ENCODE measurements around the gene INF2. TPM values are rescaled to one million over a fixed set of nuclear protein-coding genes. Genes with fewer than 3 reads are reported as not detected.

Gene INF2
- total RNA-seq, 1 donor from 2014 or later = 93.8 TPM

DNA sequence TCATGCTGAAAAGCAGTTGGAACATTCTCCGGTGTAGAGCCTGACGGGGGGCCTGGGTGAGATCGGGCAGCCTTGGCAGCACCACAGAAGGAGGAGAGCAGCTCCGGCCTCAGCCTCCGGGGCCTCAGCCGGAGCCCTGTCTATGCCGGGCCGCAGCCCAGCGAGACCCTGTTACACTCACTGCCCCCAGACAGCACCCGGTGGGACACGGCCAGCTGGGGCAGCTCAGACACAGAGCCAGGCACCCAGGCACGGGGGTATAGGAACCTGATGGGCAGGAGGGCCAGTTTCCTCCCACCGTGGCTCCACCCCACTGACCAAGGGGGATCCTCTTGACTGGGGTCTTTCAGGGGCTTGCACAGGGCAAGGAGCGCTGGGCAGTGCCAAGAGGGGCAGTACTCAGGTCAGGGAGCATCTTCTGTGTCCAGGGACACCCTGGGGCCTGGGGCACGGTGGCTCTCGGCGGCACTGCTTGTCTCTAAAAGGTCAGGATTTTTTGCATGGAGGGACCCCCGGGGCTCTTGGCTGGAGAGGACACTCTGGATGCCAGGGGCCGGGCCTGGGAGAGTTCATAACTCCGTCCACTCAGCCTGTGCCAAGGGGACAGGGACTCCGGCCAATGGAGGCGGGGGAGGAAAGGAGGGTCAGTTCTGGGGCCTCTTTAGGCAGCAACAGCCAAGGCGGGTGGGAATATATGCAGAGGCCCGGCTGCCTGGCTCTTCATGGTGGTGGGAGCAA lies 9.4 kb downstream of the INF2 start:
- no peaks in the 10 kb centered on the region for H3K27me3 Mint-ChIP-seq (ENCODE audit: low read depth)
- intact Hi-C loops (cut with micrococcal nuclease) = no loop called here
- H3K4me1 Mint-ChIP-seq (ENCODE audit: low read depth) = peaks cover 13% of the 10 kb centered on the region
- peaks cover 15% of the 10 kb centered on the region for H3K36me3 Mint-ChIP-seq (ENCODE audit: low read depth)
- no peak for DNase-seq (ENCODE audit: low spot score)
- H3K27ac Mint-ChIP-seq = no peak overlapping the region
- H3K9me3 Mint-ChIP-seq = no peaks in the 10 kb centered on the region
- no peak overlapping the region for H3K4me3 Mint-ChIP-seq (ENCODE audit: low read depth)

GRCh38 chr14:104699426-104699748 lies 10.0 kb downstream of the INF2 start:
- Mint-ChIP-seq H3K4me1 (ENCODE audit: low read depth) (peaks cover 10% of the 10 kb centered on the region), H3K36me3 (ENCODE audit: low read depth) (peaks cover 20% of the 10 kb centered on the region), H3K4me3 (ENCODE audit: low read depth) (no peak overlapping the region), H3K9me3 (no peaks in the 10 kb centered on the region), H3K27ac (no peak overlapping the region), H3K27me3 (ENCODE audit: low read depth) (no peaks in the 10 kb centered on the region)
- no peak for DNase-seq (ENCODE audit: low spot score)
- intact Hi-C loops (cut with micrococcal nuclease) = no loop called here

DNA sequence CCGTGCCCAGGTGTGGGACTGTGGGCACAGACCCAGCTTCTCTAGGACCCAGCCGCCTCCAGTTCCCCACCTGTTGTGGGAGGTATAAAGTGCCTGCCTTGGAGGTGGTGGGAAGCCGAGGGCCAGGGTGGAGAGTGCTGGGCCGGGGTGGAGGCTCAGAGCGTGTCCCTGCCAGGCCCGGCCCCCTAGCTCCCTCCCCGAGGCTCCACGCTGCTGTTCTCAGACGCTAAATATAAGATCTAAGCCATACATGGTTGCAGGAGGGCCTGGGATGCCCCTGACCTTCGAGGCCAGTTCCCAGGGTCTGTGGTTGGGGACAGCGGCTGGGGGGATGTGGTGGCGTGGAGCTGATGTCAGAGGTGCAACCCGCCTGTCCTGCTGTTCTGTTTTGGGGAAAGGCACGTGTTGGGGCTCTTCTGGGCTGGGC lies 10.8 kb downstream of the INF2 start:
- DNase-seq (ENCODE audit: low spot score) = no peak
- H3K9me3 Mint-ChIP-seq = no peaks in the 10 kb centered on the region
- peaks cover 8% of the 10 kb centered on the region for H3K4me1 Mint-ChIP-seq (ENCODE audit: low read depth)
- no peaks in the 10 kb centered on the region for H3K27me3 Mint-ChIP-seq (ENCODE audit: low read depth)
- peaks cover 23% of the 10 kb centered on the region for H3K36me3 Mint-ChIP-seq (ENCODE audit: low read depth)
- H3K4me3 Mint-ChIP-seq (ENCODE audit: low read depth) = no peak overlapping the region
- H3K27ac Mint-ChIP-seq = no peak overlapping the region
- intact Hi-C loops (cut with micrococcal nuclease) = no loop called here

GRCh38 chr14:104700747-104701217 lies 11.4 kb downstream of the INF2 start:
- Mint-ChIP-seq H3K4me1 (ENCODE audit: low read depth) (peaks cover 4% of the 10 kb centered on the region), H3K36me3 (ENCODE audit: low read depth) (peaks cover 24% of the 10 kb centered on the region), H3K27me3 (ENCODE audit: low read depth) (no peaks in the 10 kb centered on the region), H3K9me3 (no peaks in the 10 kb centered on the region), H3K4me3 (ENCODE audit: low read depth) (no peak overlapping the region), H3K27ac (no peak overlapping the region)
- DNase-seq (ENCODE audit: low spot score) = no peak
- intact Hi-C loops (cut with micrococcal nuclease) = no loop called here

- Mint-ChIP-seq H3K27ac (no peak overlapping the region), H3K4me1 (ENCODE audit: low read depth) (no peaks in the 10 kb centered on the region), H3K4me3 (ENCODE audit: low read depth) (no peak overlapping the region), H3K27me3 (ENCODE audit: low read depth) (no peaks in the 10 kb centered on the region), H3K36me3 (ENCODE audit: low read depth) (peaks cover 19% of the 10 kb centered on the region), H3K9me3 (no peaks in the 10 kb centered on the region)
- intact Hi-C loops (cut with micrococcal nuclease) = no loop called here
- DNase-seq (ENCODE audit: low spot score) = no peak
These were observed 12.1 kb downstream of the INF2 start for GRCh38 chr14:104701383-104702076.

DNA sequence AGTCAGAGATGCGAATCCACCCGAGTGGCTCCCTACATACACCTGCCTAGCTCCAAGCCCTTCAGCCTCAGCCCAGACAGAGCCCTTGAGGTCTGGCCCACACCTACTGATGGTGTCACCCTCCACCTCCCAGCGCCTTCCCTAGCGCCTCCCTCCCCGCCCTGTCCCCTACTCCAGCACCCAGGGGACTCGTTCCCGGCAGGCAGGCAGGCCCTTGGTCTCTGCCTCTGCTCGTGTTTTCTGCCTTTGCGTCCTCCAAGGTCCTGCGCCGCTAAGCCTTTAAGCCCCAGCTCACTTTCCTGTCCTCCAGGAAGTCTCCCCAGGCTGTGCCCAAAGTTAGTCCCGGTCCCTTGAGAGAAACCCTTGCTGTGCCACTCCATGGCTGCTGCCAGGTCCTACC lies 12.7 kb downstream of the INF2 start:
- Mint-ChIP-seq H3K4me1 (ENCODE audit: low read depth) (no peaks in the 10 kb centered on the region), H3K4me3 (ENCODE audit: low read depth) (no peak overlapping the region), H3K27me3 (ENCODE audit: low read depth) (no peaks in the 10 kb centered on the region), H3K27ac (no peak overlapping the region), H3K36me3 (ENCODE audit: low read depth) (peaks cover 19% of the 10 kb centered on the region), H3K9me3 (no peaks in the 10 kb centered on the region)
- DNase-seq (ENCODE audit: low spot score) = no peak
- intact Hi-C loops (cut with micrococcal nuclease) = no loop called here

- H3K27me3 Mint-ChIP-seq (ENCODE audit: low read depth) = no peaks in the 10 kb centered on the region
- H3K36me3 Mint-ChIP-seq (ENCODE audit: low read depth) = peaks cover 19% of the 10 kb centered on the region
- H3K4me1 Mint-ChIP-seq (ENCODE audit: low read depth) = no peaks in the 10 kb centered on the region
- no peaks in the 10 kb centered on the region for H3K9me3 Mint-ChIP-seq
- no peak overlapping the region for H3K4me3 Mint-ChIP-seq (ENCODE audit: low read depth)
- intact Hi-C loops (cut with micrococcal nuclease) = no loop called here
- no peak for DNase-seq (ENCODE audit: low spot score)
- no peak overlapping the region for H3K27ac Mint-ChIP-seq
These were observed 13.3 kb downstream of the INF2 start for GRCh38 chr14:104702673-104703072.

DNA sequence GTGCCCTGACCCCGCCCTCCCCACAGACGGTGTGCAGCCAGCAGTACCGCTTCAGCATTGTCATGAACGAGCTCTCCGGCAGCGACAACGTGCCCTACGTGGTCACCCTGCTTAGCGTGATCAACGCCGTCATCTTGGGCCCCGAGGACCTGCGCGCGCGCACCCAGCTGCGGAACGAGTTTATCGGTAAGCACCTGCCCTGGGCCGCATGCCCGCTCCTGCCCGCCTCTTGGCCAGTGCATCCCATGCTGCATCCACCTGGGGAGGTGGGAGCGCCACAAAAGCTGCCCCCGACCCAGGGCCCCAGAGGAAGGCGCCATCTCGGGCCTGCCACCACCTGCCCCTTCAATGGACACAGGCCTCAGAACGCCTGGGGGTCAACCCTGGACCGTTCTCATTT lies 13.9 kb downstream of the INF2 start:
- no peak overlapping the region for H3K27ac Mint-ChIP-seq
- H3K4me1 Mint-ChIP-seq (ENCODE audit: low read depth) = no peaks in the 10 kb centered on the region
- H3K27me3 Mint-ChIP-seq (ENCODE audit: low read depth) = no peaks in the 10 kb centered on the region
- peaks cover 19% of the 10 kb centered on the region for H3K36me3 Mint-ChIP-seq (ENCODE audit: low read depth)
- intact Hi-C loops (cut with micrococcal nuclease) = no loop called here
- no peak overlapping the region for H3K4me3 Mint-ChIP-seq (ENCODE audit: low read depth)
- no peak for DNase-seq (ENCODE audit: low spot score)
- H3K9me3 Mint-ChIP-seq = no peaks in the 10 kb centered on the region

- Mint-ChIP-seq H3K4me3 (ENCODE audit: low read depth) (no peak overlapping the region), H3K27me3 (ENCODE audit: low read depth) (no peaks in the 10 kb centered on the region), H3K9me3 (no peaks in the 10 kb centered on the region), H3K36me3 (ENCODE audit: low read depth) (peaks cover 22% of the 10 kb centered on the region), H3K27ac (no peak overlapping the region), H3K4me1 (ENCODE audit: low read depth) (no peaks in the 10 kb centered on the region)
- no peak for DNase-seq (ENCODE audit: low spot score)
- intact Hi-C loops (cut with micrococcal nuclease) = no loop called here
These were observed 14.8 kb downstream of the INF2 start for GRCh38 chr14:104704252-104704651.

GRCh38 chr14:104705340-104706047 lies 16.1 kb downstream of the INF2 start:
- H3K27me3 Mint-ChIP-seq (ENCODE audit: low read depth) = no peaks in the 10 kb centered on the region
- H3K4me3 Mint-ChIP-seq (ENCODE audit: low read depth) = no peak overlapping the region
- no peak for DNase-seq (ENCODE audit: low spot score)
- no peaks in the 10 kb centered on the region for H3K9me3 Mint-ChIP-seq
- intact Hi-C loops (cut with micrococcal nuclease) = no loop called here
- no peaks in the 10 kb centered on the region for H3K4me1 Mint-ChIP-seq (ENCODE audit: low read depth)
- H3K27ac Mint-ChIP-seq = no peak overlapping the region
- H3K36me3 Mint-ChIP-seq (ENCODE audit: low read depth) = peaks cover 26% of the 10 kb centered on the region

- no peak overlapping the region for H3K4me3 Mint-ChIP-seq (ENCODE audit: low read depth)
- no peaks in the 10 kb centered on the region for H3K27me3 Mint-ChIP-seq (ENCODE audit: low read depth)
- peaks cover 25% of the 10 kb centered on the region for H3K36me3 Mint-ChIP-seq (ENCODE audit: low read depth)
- no peak for DNase-seq (ENCODE audit: low spot score)
- no peaks in the 10 kb centered on the region for H3K9me3 Mint-ChIP-seq
- intact Hi-C loops (cut with micrococcal nuclease) = no loop called here
- no peaks in the 10 kb centered on the region for H3K4me1 Mint-ChIP-seq (ENCODE audit: low read depth)
- H3K27ac Mint-ChIP-seq = no peak overlapping the region
These were observed 17.6 kb downstream of the INF2 start for GRCh38 chr14:104706733-104707607.

All from activated T-helper 2 cell treated with anti-CD3 and anti-CD28 coated beads, Interferon-gamma antibody, Interleukin-2, Interleukin-4, amounts not matched to agents 10 μg/mL and 5 μg/mL and 100 μg/mL, durations not matched to agents 14 hours and 24 hours and 36 hours (primary cell).